Ishikawa (cell line): ENCODE data around the gene OR1E2.
A peak's percentile ranks its signal among the peaks of the same experiment; 100 is the strongest.

Experiments
- CEBPB ChIP-seq: IDR thresholded peaks from 2 replicates; pipeline ENCODE4 v1.6.1; 2012
- CREB1 ChIP-seq: IDR thresholded peaks from 2 replicates; pipeline ENCODE4 v1.6.1; 2012; ENCODE audit warnings: low read depth
- EGR1 ChIP-seq: IDR thresholded peaks from 2 replicates; pipeline ENCODE4 v1.6.1; 2012
- EP300 ChIP-seq: IDR thresholded peaks from 2 replicates; pipeline ENCODE4 v1.6.1; 2012; ENCODE audit warnings: borderline replicate concordance
- FOXM1 ChIP-seq: IDR thresholded peaks from 2 replicates; pipeline ENCODE4 v1.6.1; 2012; ENCODE audit warnings: low read depth, borderline replicate concordance
- MAX ChIP-seq: IDR thresholded peaks from 2 replicates; pipeline ENCODE4 v1.6.1; 2012
- NFIC ChIP-seq: IDR thresholded peaks from 2 replicates; pipeline ENCODE4 v1.6.1; 2012
- RAD21 ChIP-seq: IDR thresholded peaks from 2 replicates; pipeline ENCODE4 v1.6.1; 2012; ENCODE audit warnings: low read depth
- TAF1 ChIP-seq: IDR thresholded peaks from 2 replicates; pipeline ENCODE4 v1.6.1; 2012; ENCODE audit warnings: low read depth, mild to moderate bottlenecking
- TCF12 ChIP-seq: IDR thresholded peaks from 2 replicates; pipeline ENCODE4 v1.6.1; 2012; ENCODE audit warnings: low read depth
- TEAD4 ChIP-seq: IDR thresholded peaks from 2 replicates; pipeline ENCODE4 v1.6.1; 2012
- USF1 ChIP-seq: IDR thresholded peaks from 2 replicates; pipeline ENCODE4 v1.6.1; 2012
- YY1 ChIP-seq: IDR thresholded peaks from 2 replicates; pipeline ENCODE4 v1.6.1; 2012; ENCODE audit warnings: low read depth
- ZBTB7A ChIP-seq: IDR thresholded peaks from 2 replicates; pipeline ENCODE4 v1.6.1; 2012; ENCODE audit warnings: low read depth
- TF ChIP-seq, protein P1 (sequence below): IDR thresholded peaks from 2 replicates; pipeline ENCODE4 v1.6.1; 2012; ENCODE audit warnings: low read depth, mild to moderate bottlenecking

Gene OR1E2

DNA sequence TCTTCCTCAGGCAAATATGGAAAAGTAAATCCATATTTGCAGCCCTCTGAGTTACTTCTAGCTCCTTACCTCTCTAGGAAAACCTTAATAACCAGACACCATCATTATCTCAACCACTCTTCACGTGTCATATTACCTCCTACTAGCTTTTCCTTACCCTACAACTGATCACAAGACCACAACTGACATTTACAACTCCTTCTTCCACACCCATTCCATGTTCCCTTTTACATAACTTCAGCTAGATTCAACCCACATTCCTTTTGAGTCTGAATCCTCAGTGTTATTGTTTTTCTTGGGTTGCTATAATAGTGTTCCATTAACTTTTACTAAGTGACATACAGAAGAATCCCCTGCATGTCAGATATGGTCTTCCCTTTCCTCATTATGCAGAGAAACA, 4.7 kb upstream of the OR1E2 start:
- TF ChIP-seq, protein P1, sequence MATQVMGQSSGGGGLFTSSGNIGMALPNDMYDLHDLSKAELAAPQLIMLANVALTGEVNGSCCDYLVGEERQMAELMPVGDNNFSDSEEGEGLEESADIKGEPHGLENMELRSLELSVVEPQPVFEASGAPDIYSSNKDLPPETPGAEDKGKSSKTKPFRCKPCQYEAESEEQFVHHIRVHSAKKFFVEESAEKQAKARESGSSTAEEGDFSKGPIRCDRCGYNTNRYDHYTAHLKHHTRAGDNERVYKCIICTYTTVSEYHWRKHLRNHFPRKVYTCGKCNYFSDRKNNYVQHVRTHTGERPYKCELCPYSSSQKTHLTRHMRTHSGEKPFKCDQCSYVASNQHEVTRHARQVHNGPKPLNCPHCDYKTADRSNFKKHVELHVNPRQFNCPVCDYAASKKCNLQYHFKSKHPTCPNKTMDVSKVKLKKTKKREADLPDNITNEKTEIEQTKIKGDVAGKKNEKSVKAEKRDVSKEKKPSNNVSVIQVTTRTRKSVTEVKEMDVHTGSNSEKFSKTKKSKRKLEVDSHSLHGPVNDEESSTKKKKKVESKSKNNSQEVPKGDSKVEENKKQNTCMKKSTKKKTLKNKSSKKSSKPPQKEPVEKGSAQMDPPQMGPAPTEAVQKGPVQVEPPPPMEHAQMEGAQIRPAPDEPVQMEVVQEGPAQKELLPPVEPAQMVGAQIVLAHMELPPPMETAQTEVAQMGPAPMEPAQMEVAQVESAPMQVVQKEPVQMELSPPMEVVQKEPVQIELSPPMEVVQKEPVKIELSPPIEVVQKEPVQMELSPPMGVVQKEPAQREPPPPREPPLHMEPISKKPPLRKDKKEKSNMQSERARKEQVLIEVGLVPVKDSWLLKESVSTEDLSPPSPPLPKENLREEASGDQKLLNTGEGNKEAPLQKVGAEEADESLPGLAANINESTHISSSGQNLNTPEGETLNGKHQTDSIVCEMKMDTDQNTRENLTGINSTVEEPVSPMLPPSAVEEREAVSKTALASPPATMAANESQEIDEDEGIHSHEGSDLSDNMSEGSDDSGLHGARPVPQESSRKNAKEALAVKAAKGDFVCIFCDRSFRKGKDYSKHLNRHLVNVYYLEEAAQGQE, result no peak
- no peak for TF ChIP-seq CEBPB
- TF ChIP-seq CREB1, result no peak
- TF ChIP-seq ZBTB7A, result no peak
- no peak for TF ChIP-seq TEAD4
- TF ChIP-seq TAF1, result no peak
- TF ChIP-seq RAD21, result no peak
- TF ChIP-seq MAX, result no peak
- TF ChIP-seq TCF12, result no peak
- TF ChIP-seq USF1, result no peak
- no peak for TF ChIP-seq FOXM1
- no peak for TF ChIP-seq NFIC
- no peak for TF ChIP-seq EP300
- no peak for TF ChIP-seq YY1
- TF ChIP-seq EGR1, result no peak

- TF ChIP-seq, protein P1, result peak; percentile 81
- peak; percentile 73 for TF ChIP-seq YY1
Measured at GRCh38 chr17:3433215-3433614, 426 bp downstream of the OR1E2 start.

DNA sequence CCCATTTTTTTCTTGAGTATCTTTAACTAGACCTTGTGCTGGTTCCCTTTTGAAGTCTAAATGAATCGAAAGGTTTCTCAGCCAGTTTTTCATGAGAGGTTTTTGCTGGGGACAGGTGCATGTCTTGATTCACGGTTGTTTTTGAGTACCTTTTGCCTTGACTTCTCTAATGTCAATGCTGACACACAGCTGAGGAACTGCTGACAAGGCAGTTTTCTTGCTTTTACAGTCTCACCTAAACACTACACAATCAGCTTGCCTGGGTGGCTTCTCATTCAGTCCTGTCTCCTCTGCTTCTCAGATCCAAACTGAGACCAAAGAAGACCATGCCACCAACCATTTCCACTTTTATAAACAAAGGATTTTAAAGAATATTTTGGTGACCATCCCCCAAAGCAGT, 15.4 kb downstream of the OR1E2 start:
- TF ChIP-seq RAD21 (no peak), ZBTB7A (no peak), FOXM1 (no peak), USF1 (no peak), TEAD4 (no peak), CEBPB (no peak), YY1 (no peak), TAF1 (no peak), MAX (no peak), EP300 (no peak), TCF12 (no peak), NFIC (no peak), CREB1 (no peak), EGR1 (no peak)
- TF ChIP-seq, protein P1, result no peak

DNA sequence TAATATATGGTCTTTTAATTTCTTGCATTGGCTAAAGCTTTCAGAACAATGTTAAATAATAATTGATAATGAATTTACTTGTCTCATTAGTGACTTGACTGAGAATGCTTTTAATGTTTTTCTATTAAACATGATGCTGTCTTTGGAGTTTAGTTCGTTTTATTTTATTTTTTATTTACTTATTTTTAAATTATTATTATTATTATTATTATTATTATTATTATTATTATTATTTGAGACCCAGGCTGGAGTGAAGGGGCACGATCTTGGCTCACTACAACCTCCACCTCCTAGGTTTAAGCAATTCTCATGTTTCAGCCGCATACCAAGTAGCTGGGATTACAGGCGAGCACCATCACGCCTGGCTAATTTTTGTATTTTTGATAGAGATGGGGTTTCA, 18.0 kb downstream of the OR1E2 start:
- TF ChIP-seq TAF1, result no peak
- TF ChIP-seq FOXM1, result no peak
- TF ChIP-seq RAD21, result no peak
- no peak for TF ChIP-seq EGR1
- TF ChIP-seq TCF12, result no peak
- TF ChIP-seq NFIC, result no peak
- no peak for TF ChIP-seq CEBPB
- TF ChIP-seq YY1, result no peak
- TF ChIP-seq, protein P1, result no peak
- no peak for TF ChIP-seq CREB1
- TF ChIP-seq MAX, result no peak
- no peak for TF ChIP-seq EP300
- no peak for TF ChIP-seq ZBTB7A
- TF ChIP-seq USF1, result no peak
- TF ChIP-seq TEAD4, result no peak
